HepG2 (cell line): ENCODE measurements around the gene NTN5. TPM values are rescaled to one million over a fixed set of nuclear protein-coding genes. Genes with fewer than 3 reads are reported as not detected.

ENCODE experiments used
- ATAC-seq: fragments of 200-7000 bp; cut with Tn5 transposase; 3 replicates; pipeline ENCODE4 v1.9.1; 2020; ENCODE audit warnings: mild to moderate bottlenecking, moderate library complexity
- BruUV-seq: library from RNA; stranded (reverse); fragments of 400-500 nt; replicated peaks from 2 replicates; lab custom pipeline; 2021; lab: Mats Ljungman, UMichigan
- CTCF ChIA-PET: fragments of 300-600 bp; formaldehyde crosslinking; extraction: SDS; loops from one replicate; lab custom pipeline; 2021; ENCODE audit warnings: low total read pairs, inconsistent platforms, low intra/inter-chr PET ratio; lab: Yijun Ruan, JAX
- POLR2A ChIA-PET: fragments of 350-600 bp; sonication (Branson Sonifier 250); formaldehyde crosslinking; loops from one replicate; lab custom pipeline; 2020; ENCODE audit warnings: antibody characterized with exemption, inconsistent platforms; lab: Yijun Ruan, JAX
- DNase-seq: peaks from one replicate; pipeline ENCODE4 v3.0.0-alpha.2; 2015; ENCODE audit warnings: low spot score
- FAIRE-seq: peaks from 3 replicates; lab custom pipeline; 2011; peaks lifted over from hg19 to GRCh38; lab: Jason Lieb, UNC
- H2AFZ ChIP-seq: one replicate; pipeline ENCODE4 v1.6.1; 2011; ENCODE audit warnings: low read length, inconsistent platforms
- H3K27ac ChIP-seq: fragments of 300-600 bp; 3 replicates; pipeline ENCODE4 v1.8.0; 2011; ENCODE audit warnings: mixed run types, mild to moderate bottlenecking, mixed read lengths, low read length, inconsistent platforms; ENCODE audit not compliant: insufficient read depth; ENCODE audit errors: extremely low read length
- H3K27me3 ChIP-seq, 2 experiments: fragments of 200-600 bp in 1 of 2; 2 replicates in 1 of 2; 3 replicates in 1 of 2; pipeline versions ENCODE4 v1.6.0 to v1.8.0; 2011; ENCODE audit warnings: low read length in 2 of 2, mild to moderate bottlenecking in 2 of 2, moderate library complexity in 2 of 2, inconsistent platforms in 1 of 2; ENCODE audit not compliant: insufficient read depth in 2 of 2, control insufficient read depth in 1 of 2
- H3K36me3 ChIP-seq, 2 experiments: fragments of 200-600 bp in 1 of 2; replicated peaks in 1 of 2; 2 replicates in 1 of 2; 3 replicates in 1 of 2; pipeline versions ENCODE4 v1.5.1 to v1.8.0; 2011; ENCODE audit warnings: low read length in 2 of 2, inconsistent platforms in 1 of 2; ENCODE audit not compliant: insufficient read depth in 2 of 2, control insufficient read depth in 1 of 2
- H3K4me1 ChIP-seq: 2 replicates; pipeline ENCODE4 v1.5.1; 2012; ENCODE audit warnings: low read length, inconsistent platforms; ENCODE audit not compliant: insufficient read depth
- H3K4me2 ChIP-seq: 2 replicates; pipeline ENCODE4 v1.6.0; 2011; ENCODE audit warnings: low read depth, low read length, inconsistent platforms
- H3K4me3 ChIP-seq, 3 experiments: fragments of 200-600 bp in 1 of 3; sonication (generic), shearing (Covaris generic) in 1 of 3; replicated peaks in 1 of 3; 2 replicates each; pipeline ENCODE4 v1.5.1; 2011 to 2016; ENCODE audit warnings: low read length in 3 of 3, inconsistent platforms in 2 of 3, low read depth in 2 of 3, mild to moderate bottlenecking in 2 of 3, control low read depth in 1 of 3, mixed read lengths in 1 of 3; ENCODE audit not compliant: insufficient read depth in 1 of 3
- H3K79me2 ChIP-seq: one replicate; pipeline ENCODE4 v1.6.1; 2011; ENCODE audit warnings: low read length, inconsistent platforms; ENCODE audit not compliant: insufficient read depth
- H3K9ac ChIP-seq: 2 replicates; pipeline ENCODE4 v1.6.0; 2011; ENCODE audit warnings: mild to moderate bottlenecking, low read depth, low read length, inconsistent platforms; ENCODE audit not compliant: insufficient read depth
- H3K9me3 ChIP-seq: 2 replicates; pipeline ENCODE4 v1.5.1; 2012; ENCODE audit warnings: mild to moderate bottlenecking, low read length
- H4K20me1 ChIP-seq: 2 replicates; pipeline ENCODE4 v1.6.0; 2011; ENCODE audit warnings: inconsistent platforms, mild to moderate bottlenecking, low read length, moderate library complexity; ENCODE audit not compliant: insufficient read depth
- KDM5B ChIP-seq: sonication (generic); formaldehyde crosslinking; IDR thresholded peaks from 2 replicates; pipeline ENCODE4 v1.4.0; 2020; ENCODE audit warnings: missing genetic modification reagents, mild to moderate bottlenecking, borderline replicate concordance
- MTA1 ChIP-seq: sonication (generic); formaldehyde crosslinking; IDR thresholded peaks from 2 replicates; pipeline ENCODE4 v1.4.0; 2020; ENCODE audit warnings: missing genetic modification reagents, mild to moderate bottlenecking, borderline replicate concordance
- SP5 ChIP-seq: IDR thresholded peaks from 2 replicates; pipeline ENCODE4 v1.6.1; 2016; ENCODE audit warnings: low read depth, borderline replicate concordance
- ZEB1 ChIP-seq: IDR thresholded peaks from 2 replicates; pipeline ENCODE4 v1.6.1; 2012; ENCODE audit warnings: mild to moderate bottlenecking, low read depth, inconsistent platforms; ENCODE audit not compliant: insufficient replicate concordance
- ZNF333 ChIP-seq: sonication (generic); formaldehyde crosslinking; IDR thresholded peaks from 2 replicates; pipeline ENCODE4 v1.4.0; 2020; ENCODE audit warnings: mild to moderate bottlenecking, missing genetic modification reagents, borderline replicate concordance
- ZSCAN25 ChIP-seq: sonication (generic); formaldehyde crosslinking; IDR thresholded peaks from 2 replicates; pipeline ENCODE4 v1.8.0; 2022; ENCODE audit warnings: mild to moderate bottlenecking, missing genetic modification reagents
- WGBS: methylation state at CpG from one replicate; pipeline ENCODE4 v1.1.6; 2017; ENCODE audit warnings: low lambda C conversion rate; 5-methylcytosine and 5-hydroxymethylcytosine counted together
- in situ Hi-C: cut with HindIII; loops from 2 replicates; pipeline ENCODE4 v1.10.0; 2017; ENCODE audit warnings: low pct_unique_long_range_greater_than_20kb; ENCODE audit not compliant: extremely low pct_ligation_motif_present
- intact Hi-C: fragments of 100-400 bp; cut with micrococcal nuclease; formaldehyde crosslinking; loops from one replicate; pipeline ENCODE4 v1.10.0; 2022; ENCODE audit not compliant: unreplicated experiment
- polyA plus RNA-seq, 8 experiments: library from polyadenylated mRNA; depleted of rRNA in 3 of 8; stranded (reverse) in 7 of 8; unstranded in 1 of 8; fragments of >200 nt; fragmentation: Illumina TruSeq in 4 of 8; extraction: Trizol in 4 of 8; gene quantifications; 2 replicates each; pipeline versions ENCODE4 v1.2.1 to v1.2.3, GENCODE V29; 2011 to 2016; ENCODE audit warnings: low read depth in 4 of 8, missing spikeins in 1 of 8, mixed read lengths in 1 of 8; ENCODE audit not compliant: insufficient read depth in 1 of 8
- total RNA-seq, 5 experiments: library from RNA; depleted of rRNA; stranded (reverse); fragments of >200 nt; fragmentation: Illumina TruSeq; extraction: Trizol; gene quantifications; 2 replicates each; pipeline ENCODE4 v1.2.3, GENCODE V29; 2016; ENCODE audit warnings: low read depth in 1 of 5
- TF ChIP-seq, protein P1 (sequence below): sonication (generic); formaldehyde crosslinking; IDR thresholded peaks from 2 replicates; pipeline ENCODE4 v1.5.0; 2020; ENCODE audit warnings: missing genetic modification reagents, mild to moderate bottlenecking, borderline replicate concordance
- TF ChIP-seq, protein P2 (sequence below): sonication (generic); formaldehyde crosslinking; IDR thresholded peaks from 2 replicates; pipeline ENCODE4 v1.4.0; 2020; ENCODE audit warnings: mild to moderate bottlenecking, missing genetic modification reagents
- TF ChIP-seq, protein P3 (sequence below): sonication (generic); formaldehyde crosslinking; IDR thresholded peaks from 2 replicates; pipeline ENCODE4 v1.4.0; 2020; ENCODE audit warnings: missing genetic modification reagents
- TF ChIP-seq, protein P4 (sequence below): sonication (generic); formaldehyde crosslinking; IDR thresholded peaks from 2 replicates; pipeline ENCODE4 v1.5.1; 2020; ENCODE audit warnings: mild to moderate bottlenecking, missing genetic modification reagents, moderate library complexity

Gene NTN5
- total and polyA plus RNA-seq, 2 of the 13 experiments (the other 11 are each of a cell fraction or from before 2014, with no cell fraction given) = 0.05 TPM; not detected in 1

DNA sequence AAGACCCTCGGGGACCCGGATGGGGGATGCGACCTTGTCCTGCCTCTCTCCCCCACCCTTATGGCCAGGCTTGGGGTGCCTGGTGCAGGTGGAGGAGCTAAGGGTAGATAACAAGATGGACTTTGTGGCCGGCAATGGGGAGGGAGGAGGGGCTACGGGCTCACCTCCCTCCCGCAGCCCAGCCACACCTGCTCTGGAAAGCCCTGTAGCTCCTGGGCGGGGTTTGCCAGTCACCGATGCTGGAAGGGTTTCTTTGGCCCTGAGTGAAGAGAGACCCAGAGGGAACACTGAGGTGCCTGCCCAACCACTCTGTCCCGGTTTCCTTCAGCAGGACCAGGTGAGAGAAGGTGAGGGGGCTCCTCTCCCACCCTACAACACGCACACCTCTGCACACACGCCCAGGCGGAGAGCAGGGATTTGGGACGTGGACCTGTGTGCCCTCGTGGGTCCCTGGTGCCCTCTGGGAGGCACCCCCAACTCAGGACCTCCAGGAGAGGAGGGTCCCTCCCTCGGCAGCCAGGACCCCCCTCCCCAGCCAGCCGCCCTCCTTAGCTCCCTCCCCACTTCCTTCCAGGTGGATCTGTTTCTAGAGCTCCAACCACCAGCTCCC, 23.0 kb upstream of the NTN5 start, which contains the start of gene FUT2:
Gene FUT2, plus strand, starts transcription at position 229 of the 610 bp plus-strand sequence. CDS start 6,986 bp downstream, outside the sequence.
- Histone ChIP-seq H2AFZ (no peak within 1 kb of the TSS), H3K36me3 (no peaks in the 10 kb centered on the region), H3K27ac (peak within 1 kb of the TSS; percentile 71), H3K9ac (0 out of 2 replicates have a peak within 1 kb of the TSS, but pooled peaks have one; percentile 15), H3K4me2 (peak within 1 kb of the TSS; percentile 73), H3K4me1 (peaks cover 35% of the 10 kb centered on the region), H3K9me3 (no peaks in the 10 kb centered on the region), H3K27me3 (peaks cover 0 to 3% of the 10 kb centered on the region in 2 experiments; a peak in 1 of 5 replicates), H3K4me3 (peak within 1 kb of the TSS in 2 of 3 experiments; percentile 34 to 50; a peak in 3 of 6 replicates), H4K20me1 (no peaks in the 10 kb centered on the region), H3K79me2 (no peaks in the 10 kb centered on the region)
- FAIRE-seq = no peak
- ChIA-PET POLR2A (interaction anchor here (1.0 to 2.2 kb wide), 6 partner anchors 15 to 43 kb away, joined by 4 to 9 read pairs (median 4); no protein-coding TSS in a partner anchor), CTCF (no interaction called here)
- in situ Hi-C loops = no loop called here
- peak; percentile 78 for ATAC-seq
- no TSS peak for BruUV-seq
- no peak for DNase-seq
- intact Hi-C loops = no loop called here
- 4% methylated on average over 5 of the region's 16 CpGs for WGBS
- TF ChIP-seq ZEB1 (peak; percentile 72), ZSCAN25 (peak; percentile 48; the same call in 1 of the 2 replicates), SP5 (CRISPR knock-in tag) (peak; percentile 34; the same call in 1 of the 2 replicates), ZNF333 (CRISPR knock-in tag) (peak; percentile 49; the same call in 1 of the 2 replicates), MTA1 (CRISPR knock-in tag) (no peak), KDM5B (CRISPR knock-in tag) (peak; percentile 68; the same call in 1 of the 2 replicates)
- TF ChIP-seq, protein P1, sequence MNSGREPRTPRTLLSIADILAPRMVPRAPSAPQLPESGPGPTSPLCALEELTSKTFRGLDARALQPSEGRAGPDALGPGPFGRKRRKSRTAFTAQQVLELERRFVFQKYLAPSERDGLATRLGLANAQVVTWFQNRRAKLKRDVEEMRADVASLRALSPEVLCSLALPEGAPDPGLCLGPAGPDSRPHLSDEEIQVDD (CRISPR knock-in tag) = no peak
- TF ChIP-seq, protein P2, sequence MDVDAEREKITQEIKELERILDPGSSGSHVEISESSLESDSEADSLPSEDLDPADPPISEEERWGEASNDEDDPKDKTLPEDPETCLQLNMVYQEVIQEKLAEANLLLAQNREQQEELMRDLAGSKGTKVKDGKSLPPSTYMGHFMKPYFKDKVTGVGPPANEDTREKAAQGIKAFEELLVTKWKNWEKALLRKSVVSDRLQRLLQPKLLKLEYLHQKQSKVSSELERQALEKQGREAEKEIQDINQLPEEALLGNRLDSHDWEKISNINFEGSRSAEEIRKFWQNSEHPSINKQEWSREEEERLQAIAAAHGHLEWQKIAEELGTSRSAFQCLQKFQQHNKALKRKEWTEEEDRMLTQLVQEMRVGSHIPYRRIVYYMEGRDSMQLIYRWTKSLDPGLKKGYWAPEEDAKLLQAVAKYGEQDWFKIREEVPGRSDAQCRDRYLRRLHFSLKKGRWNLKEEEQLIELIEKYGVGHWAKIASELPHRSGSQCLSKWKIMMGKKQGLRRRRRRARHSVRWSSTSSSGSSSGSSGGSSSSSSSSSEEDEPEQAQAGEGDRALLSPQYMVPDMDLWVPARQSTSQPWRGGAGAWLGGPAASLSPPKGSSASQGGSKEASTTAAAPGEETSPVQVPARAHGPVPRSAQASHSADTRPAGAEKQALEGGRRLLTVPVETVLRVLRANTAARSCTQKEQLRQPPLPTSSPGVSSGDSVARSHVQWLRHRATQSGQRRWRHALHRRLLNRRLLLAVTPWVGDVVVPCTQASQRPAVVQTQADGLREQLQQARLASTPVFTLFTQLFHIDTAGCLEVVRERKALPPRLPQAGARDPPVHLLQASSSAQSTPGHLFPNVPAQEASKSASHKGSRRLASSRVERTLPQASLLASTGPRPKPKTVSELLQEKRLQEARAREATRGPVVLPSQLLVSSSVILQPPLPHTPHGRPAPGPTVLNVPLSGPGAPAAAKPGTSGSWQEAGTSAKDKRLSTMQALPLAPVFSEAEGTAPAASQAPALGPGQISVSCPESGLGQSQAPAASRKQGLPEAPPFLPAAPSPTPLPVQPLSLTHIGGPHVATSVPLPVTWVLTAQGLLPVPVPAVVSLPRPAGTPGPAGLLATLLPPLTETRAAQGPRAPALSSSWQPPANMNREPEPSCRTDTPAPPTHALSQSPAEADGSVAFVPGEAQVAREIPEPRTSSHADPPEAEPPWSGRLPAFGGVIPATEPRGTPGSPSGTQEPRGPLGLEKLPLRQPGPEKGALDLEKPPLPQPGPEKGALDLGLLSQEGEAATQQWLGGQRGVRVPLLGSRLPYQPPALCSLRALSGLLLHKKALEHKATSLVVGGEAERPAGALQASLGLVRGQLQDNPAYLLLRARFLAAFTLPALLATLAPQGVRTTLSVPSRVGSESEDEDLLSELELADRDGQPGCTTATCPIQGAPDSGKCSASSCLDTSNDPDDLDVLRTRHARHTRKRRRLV (CRISPR knock-in tag) = 0 out of 2 replicates have a peak, but pooled peaks have one; percentile 36
- TF ChIP-seq, protein P3, sequence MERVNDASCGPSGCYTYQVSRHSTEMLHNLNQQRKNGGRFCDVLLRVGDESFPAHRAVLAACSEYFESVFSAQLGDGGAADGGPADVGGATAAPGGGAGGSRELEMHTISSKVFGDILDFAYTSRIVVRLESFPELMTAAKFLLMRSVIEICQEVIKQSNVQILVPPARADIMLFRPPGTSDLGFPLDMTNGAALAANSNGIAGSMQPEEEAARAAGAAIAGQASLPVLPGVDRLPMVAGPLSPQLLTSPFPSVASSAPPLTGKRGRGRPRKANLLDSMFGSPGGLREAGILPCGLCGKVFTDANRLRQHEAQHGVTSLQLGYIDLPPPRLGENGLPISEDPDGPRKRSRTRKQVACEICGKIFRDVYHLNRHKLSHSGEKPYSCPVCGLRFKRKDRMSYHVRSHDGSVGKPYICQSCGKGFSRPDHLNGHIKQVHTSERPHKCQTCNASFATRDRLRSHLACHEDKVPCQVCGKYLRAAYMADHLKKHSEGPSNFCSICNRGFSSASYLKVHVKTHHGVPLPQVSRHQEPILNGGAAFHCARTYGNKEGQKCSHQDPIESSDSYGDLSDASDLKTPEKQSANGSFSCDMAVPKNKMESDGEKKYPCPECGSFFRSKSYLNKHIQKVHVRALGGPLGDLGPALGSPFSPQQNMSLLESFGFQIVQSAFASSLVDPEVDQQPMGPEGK (CRISPR knock-in tag) = peak; percentile 50; the same call in 1 of the 2 replicates
- TF ChIP-seq, protein P4, sequence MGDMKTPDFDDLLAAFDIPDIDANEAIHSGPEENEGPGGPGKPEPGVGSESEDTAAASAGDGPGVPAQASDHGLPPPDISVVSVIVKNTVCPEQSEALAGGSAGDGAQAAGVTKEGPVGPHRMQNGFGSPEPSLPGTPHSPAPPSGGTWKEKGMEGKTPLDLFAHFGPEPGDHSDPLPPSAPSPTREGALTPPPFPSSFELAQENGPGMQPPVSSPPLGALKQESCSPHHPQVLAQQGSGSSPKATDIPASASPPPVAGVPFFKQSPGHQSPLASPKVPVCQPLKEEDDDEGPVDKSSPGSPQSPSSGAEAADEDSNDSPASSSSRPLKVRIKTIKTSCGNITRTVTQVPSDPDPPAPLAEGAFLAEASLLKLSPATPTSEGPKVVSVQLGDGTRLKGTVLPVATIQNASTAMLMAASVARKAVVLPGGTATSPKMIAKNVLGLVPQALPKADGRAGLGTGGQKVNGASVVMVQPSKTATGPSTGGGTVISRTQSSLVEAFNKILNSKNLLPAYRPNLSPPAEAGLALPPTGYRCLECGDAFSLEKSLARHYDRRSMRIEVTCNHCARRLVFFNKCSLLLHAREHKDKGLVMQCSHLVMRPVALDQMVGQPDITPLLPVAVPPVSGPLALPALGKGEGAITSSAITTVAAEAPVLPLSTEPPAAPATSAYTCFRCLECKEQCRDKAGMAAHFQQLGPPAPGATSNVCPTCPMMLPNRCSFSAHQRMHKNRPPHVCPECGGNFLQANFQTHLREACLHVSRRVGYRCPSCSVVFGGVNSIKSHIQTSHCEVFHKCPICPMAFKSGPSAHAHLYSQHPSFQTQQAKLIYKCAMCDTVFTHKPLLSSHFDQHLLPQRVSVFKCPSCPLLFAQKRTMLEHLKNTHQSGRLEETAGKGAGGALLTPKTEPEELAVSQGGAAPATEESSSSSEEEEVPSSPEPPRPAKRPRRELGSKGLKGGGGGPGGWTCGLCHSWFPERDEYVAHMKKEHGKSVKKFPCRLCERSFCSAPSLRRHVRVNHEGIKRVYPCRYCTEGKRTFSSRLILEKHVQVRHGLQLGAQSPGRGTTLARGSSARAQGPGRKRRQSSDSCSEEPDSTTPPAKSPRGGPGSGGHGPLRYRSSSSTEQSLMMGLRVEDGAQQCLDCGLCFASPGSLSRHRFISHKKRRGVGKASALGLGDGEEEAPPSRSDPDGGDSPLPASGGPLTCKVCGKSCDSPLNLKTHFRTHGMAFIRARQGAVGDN (CRISPR knock-in tag) = peak; percentile 46
